CMK (cell line): ENCODE data around the gene MAG.

ENCODE experiments used
- DNase-seq: peaks from one replicate; pipeline ENCODE4 v3.0.0-alpha.2; 2010; ENCODE audit warnings: low read depth

The MAG gene

GRCh38 chr19:35265126-35265899 is 26.6 kb upstream of the MAG start:
- no peak for DNase-seq

GRCh38 chr19:35265900-35266519 is 26.0 kb upstream of the MAG start:
- no peak for DNase-seq

GRCh38 chr19:35266520-35267352 is 25.2 kb upstream of the MAG start:
- no peak for DNase-seq

GRCh38 chr19:35267353-35267817 is 24.6 kb upstream of the MAG start:
- DNase-seq: peak; percentile 52

- no peak for DNase-seq
These were observed 24.0 kb upstream of the MAG start for GRCh38 chr19:35267818-35268535.

- DNase-seq: no peak
These were observed 23.2 kb upstream of the MAG start, which contains the start of gene USF2 for GRCh38 chr19:35268536-35269437. TSS of gene USF2 (plus strand) at chr19:35268962. CDS start at chr19:35269102, 140 bp downstream.

GRCh38 chr19:35269438-35270117 is 22.4 kb upstream of the MAG start:
- DNase-seq: peak; percentile 72

GRCh38 chr19:35270381-35270811 is 21.6 kb upstream of the MAG start:
- no peak for DNase-seq

- no peak for DNase-seq
These were observed 20.4 kb upstream of the MAG start for GRCh38 chr19:35271546-35271945.

GRCh38 chr19:35272122-35272719 is 19.7 kb upstream of the MAG start:
- no peak for DNase-seq

GRCh38 chr19:35272954-35273649 is 18.9 kb upstream of the MAG start:
- DNase-seq: no peak

- no peak for DNase-seq
These were observed 18.2 kb upstream of the MAG start for GRCh38 chr19:35273686-35274259.

GRCh38 chr19:35274323-35274722 is 17.6 kb upstream of the MAG start:
- DNase-seq: no peak

- no peak for DNase-seq
These were observed 15.2 kb upstream of the MAG start for GRCh38 chr19:35276706-35277281.

GRCh38 chr19:35278578-35279284 is 13.2 kb upstream of the MAG start:
- DNase-seq: no peak

GRCh38 chr19:35279374-35279773 is 12.6 kb upstream of the MAG start:
- DNase-seq: no peak

GRCh38 chr19:35279985-35280821 is 11.8 kb upstream of the MAG start:
- no peak for DNase-seq
